ENCODE data around the gene ARHGAP4. TPM values are rescaled to one million over a fixed set of nuclear protein-coding genes. Genes with fewer than 3 reads are reported as not detected.

Gene ARHGAP4
- total RNA-seq, 2 experiments from 2014 or later: 317 to 324 TPM

DNA sequence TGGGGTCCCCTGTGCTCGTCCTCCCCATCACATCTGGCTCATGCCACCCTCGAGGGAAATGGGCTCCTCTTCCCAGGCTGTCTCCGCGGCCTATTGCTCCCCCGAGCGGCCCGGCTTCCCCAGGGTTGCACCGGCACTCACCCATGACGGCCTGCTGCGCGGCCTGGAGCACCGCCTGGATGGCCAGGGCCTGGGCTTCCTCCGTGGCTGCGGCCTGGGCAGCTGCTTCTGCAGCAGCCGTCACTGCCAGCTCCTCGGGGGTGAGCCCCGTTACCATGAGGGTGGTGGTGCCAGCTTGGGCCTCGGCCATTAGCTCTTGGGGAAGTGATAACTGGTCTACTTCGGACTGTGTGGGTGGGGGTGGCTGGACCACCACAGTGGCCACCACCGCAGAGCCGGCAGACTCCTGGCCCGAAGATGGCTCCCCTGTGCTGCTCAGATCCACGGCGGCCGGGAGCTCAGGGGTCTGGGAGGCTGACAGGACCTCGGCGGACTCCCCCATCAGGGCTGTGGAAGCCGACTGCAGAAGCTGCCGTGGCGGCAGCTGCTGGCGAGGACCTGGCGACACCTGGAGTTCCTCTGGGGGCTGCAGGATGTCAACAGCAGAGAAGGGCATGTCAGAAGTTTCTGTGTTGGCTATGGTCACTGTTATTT, 26.4 kb upstream of the ARHGAP4 start:
- no peaks in the 10 kb centered on the region for H3K9me3 Mint-ChIP-seq (ENCODE audit: insufficient read depth)
- POLR2A ChIA-PET: no interaction called here

DNA sequence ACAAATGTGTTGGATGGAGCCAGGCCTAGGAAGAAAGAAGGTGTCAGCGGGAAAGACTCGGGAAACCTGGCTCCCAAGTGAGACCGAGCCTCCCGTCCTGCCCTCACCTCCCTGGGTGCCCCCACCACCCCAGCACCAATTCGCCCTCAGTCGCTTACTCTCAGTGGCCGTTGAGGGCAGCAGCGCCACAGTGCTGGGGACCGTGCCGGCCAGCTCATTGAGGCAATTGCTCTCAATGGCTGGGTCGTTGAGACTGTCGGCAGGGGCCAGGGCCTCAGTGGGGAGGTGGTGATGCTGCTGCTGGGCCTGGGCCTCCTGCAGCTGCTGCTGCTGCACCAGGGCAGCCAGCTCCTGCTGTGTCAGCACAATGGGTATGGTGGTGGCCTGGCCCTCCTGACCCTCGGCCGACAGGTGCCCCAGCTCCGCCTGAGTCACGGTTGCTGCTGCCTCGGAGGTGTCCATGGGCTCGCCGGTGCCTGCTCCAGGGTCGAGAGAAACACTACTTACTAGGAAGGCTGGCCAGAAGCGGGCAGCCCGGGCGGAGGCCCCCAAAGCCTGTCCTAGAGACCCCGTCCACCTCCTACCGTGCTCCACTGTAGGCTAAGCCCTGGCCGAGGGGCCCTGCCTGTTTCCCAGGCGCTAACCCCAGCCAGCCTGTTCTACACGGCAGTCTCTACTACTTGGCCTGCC, 25.8 kb upstream of the ARHGAP4 start:
- H3K27ac Mint-ChIP-seq: no peak overlapping the region
- ATAC-seq: no peak
- ChIA-PET CTCF (interaction anchor here (1.1 to 10.6 kb wide), 4 partner anchors 10 to 188 kb away, joined by 3 to 228 read pairs (median 9); partner anchors contain the start of genes ARHGAP4 and PLXNB3), POLR2A (no interaction called here)
- no peaks in the 10 kb centered on the region for H3K9me3 Mint-ChIP-seq (ENCODE audit: insufficient read depth)
- no peaks in the 10 kb centered on the region for H3K27me3 Mint-ChIP-seq (ENCODE audit: low read depth)
- H3K36me3 Mint-ChIP-seq (ENCODE audit: low read depth): peaks cover 49% of the 10 kb centered on the region
- H3K4me1 Mint-ChIP-seq (ENCODE audit: low read depth): peaks cover 42% of the 10 kb centered on the region
- DNase-seq: no peak
- H3K4me3 Mint-ChIP-seq: no peak overlapping the region

More for the DNA sequence above, 26.4 kb upstream of the ARHGAP4 start:
- ATAC-seq (no peak), DNase-seq (no peak)
- no peaks in the 10 kb centered on the region for H3K27me3 Mint-ChIP-seq (ENCODE audit: low read depth)
- peaks cover 50% of the 10 kb centered on the region for H3K36me3 Mint-ChIP-seq (ENCODE audit: low read depth)
- no peak overlapping the region for H3K4me3 Mint-ChIP-seq
- CTCF ChIA-PET: interaction anchor here (1.1 to 10.6 kb wide), 4 partner anchors 9 to 188 kb away, joined by 3 to 228 read pairs (median 9); partner anchors contain the start of genes ARHGAP4 and PLXNB3
- no peak overlapping the region for H3K27ac Mint-ChIP-seq
- H3K4me1 Mint-ChIP-seq (ENCODE audit: low read depth): peaks cover 37% of the 10 kb centered on the region

DNA sequence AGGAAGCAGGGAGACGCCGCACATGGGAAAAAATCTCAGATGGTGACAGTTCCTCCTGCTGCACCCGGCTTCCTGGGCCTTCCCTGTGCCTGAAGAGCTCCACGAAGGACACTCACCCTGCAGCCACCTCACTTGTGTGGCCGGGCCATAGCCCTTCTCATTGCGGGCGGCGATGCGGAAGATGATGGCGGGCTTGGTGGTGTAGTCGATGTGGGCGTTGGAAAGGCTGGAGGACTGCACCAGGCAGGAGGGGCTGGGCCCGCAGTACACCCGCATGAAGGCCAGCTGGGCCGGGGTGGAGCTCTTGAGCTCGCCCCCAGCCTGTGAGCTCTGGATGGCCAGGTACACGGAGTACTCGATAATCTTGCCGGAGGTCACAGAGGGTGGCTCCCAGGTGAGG, 24.1 kb upstream of the ARHGAP4 start:
- Mint-ChIP-seq H3K4me3 (no peak overlapping the region), H3K4me1 (ENCODE audit: low read depth) (peaks cover 45% of the 10 kb centered on the region), H3K27ac (peak overlapping the region; percentile 69), H3K9me3 (ENCODE audit: insufficient read depth) (no peaks in the 10 kb centered on the region), H3K27me3 (ENCODE audit: low read depth) (no peaks in the 10 kb centered on the region), H3K36me3 (ENCODE audit: low read depth) (peaks cover 44% of the 10 kb centered on the region)
- CTCF ChIA-PET: interaction anchor here (0.8 to 10.6 kb wide), 2 partner anchors 24 to 195 kb away, joined by 3 to 228 read pairs; partner anchors contain the start of gene ARHGAP4
- POLR2A ChIA-PET: interaction anchor here (0.9 to 6.6 kb wide), 3 partner anchors 11 to 23 kb away, joined by 4 to 84 read pairs (median 5); partner anchors contain the start of gene ARHGAP4
- no peak for ATAC-seq
- DNase-seq: no peak

DNA sequence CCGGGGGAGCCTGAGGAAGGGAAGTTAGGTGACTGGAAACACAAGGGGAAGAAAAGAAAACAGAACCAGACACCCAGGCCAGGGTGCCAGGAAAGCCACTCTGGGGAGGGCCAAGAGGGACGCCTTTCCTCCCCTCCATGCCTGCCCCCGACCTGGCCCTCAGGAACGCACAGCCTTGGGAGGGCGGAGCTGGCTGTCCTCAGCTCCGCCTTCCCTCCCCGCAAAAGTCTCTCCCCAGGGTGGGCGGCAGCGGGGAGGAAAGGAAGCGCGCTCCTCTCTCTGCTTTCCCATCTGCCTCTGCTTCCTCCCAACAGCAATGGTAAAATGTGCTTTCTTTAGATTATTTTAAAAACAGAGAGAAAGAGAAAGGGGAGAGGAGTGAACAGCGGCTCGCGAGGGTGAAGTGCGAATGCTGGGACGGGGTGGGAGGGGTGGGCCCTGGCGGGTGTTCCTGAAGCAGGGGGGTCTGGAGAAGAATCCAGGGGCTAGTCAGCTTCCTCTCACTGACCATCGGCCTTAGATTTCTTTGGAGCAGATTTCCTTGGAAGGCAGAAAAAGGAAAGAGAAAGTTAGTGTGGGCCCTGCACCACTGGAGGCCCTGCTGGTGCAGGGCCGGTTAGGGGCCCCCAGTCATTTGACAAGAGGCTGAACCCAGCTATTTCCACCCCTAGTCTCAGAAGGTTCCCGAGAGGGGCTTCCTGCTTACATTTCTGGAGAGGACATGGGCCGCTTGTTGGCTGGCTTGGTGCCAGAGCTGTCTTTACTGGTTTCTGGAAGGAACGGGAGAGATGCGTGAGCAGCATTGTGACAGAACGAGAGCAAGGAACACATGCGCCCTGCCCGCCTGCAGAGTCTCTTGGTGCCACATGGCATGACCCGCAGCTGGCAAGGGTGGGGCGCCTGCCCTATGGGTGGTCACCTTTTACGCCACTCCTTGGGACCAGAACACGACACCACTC, 23.1 kb upstream of the ARHGAP4 start:
- Mint-ChIP-seq H3K9me3 (ENCODE audit: insufficient read depth) (no peaks in the 10 kb centered on the region), H3K27me3 (ENCODE audit: low read depth) (no peaks in the 10 kb centered on the region), H3K27ac (peak overlapping the region; percentile 79), H3K4me3 (peak overlapping the region; percentile 28), H3K36me3 (ENCODE audit: low read depth) (peaks cover 37% of the 10 kb centered on the region), H3K4me1 (ENCODE audit: low read depth) (peaks cover 44% of the 10 kb centered on the region)
- CTCF ChIA-PET: interaction anchor here (1.5 to 10.6 kb wide), 3 partner anchors 18 to 186 kb away, joined by 4 to 228 read pairs (median 29); partner anchors contain the start of gene ARHGAP4
- DNase-seq: no peak
- POLR2A ChIA-PET: interaction anchor here (0.7 to 6.6 kb wide), 5 partner anchors 12 to 317 kb away, joined by 3 to 84 read pairs (median 5); partner anchors contain the start of gene ARHGAP4
- no peak for ATAC-seq

DNA sequence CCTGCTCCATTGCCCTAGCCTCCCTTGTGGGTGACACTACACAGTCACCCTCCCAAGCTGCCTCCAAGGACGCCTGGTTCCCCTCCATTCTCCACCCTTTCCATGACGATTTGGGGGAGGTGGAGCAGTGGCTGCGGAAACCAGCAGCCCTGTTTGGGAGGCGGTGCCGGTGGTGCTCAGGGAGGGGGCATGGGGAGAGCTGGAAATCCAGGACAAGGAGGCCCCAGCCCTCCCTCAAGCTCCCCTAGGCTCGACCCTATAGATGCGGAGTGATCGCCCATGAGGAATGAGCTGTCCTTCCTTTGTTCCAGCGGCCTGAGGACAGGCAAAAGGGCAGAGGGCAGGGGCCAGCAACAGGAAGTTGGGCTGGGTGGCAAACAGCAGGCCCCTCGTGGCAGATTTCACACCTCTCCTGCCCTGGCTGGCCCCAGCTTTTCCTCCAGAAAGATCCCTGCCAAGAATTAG, 22.0 kb upstream of the ARHGAP4 start:
- Mint-ChIP-seq H3K27me3 (ENCODE audit: low read depth) (no peaks in the 10 kb centered on the region), H3K27ac (peak overlapping the region; percentile 72), H3K4me3 (no peak overlapping the region), H3K9me3 (ENCODE audit: insufficient read depth) (no peaks in the 10 kb centered on the region), H3K36me3 (ENCODE audit: low read depth) (peaks cover 31% of the 10 kb centered on the region), H3K4me1 (ENCODE audit: low read depth) (peaks cover 44% of the 10 kb centered on the region)
- ChIA-PET CTCF (interaction anchor here (1.5 to 10.6 kb wide), 4 partner anchors 19 to 185 kb away, joined by 4 to 228 read pairs (median 16); partner anchors contain the start of gene ARHGAP4), POLR2A (interaction anchor here (1.3 to 6.6 kb wide), 3 partner anchors 17 to 21 kb away, joined by 4 to 84 read pairs (median 6); partner anchors contain the start of gene ARHGAP4)
- DNase-seq (no peak), ATAC-seq (no peak)

DNA sequence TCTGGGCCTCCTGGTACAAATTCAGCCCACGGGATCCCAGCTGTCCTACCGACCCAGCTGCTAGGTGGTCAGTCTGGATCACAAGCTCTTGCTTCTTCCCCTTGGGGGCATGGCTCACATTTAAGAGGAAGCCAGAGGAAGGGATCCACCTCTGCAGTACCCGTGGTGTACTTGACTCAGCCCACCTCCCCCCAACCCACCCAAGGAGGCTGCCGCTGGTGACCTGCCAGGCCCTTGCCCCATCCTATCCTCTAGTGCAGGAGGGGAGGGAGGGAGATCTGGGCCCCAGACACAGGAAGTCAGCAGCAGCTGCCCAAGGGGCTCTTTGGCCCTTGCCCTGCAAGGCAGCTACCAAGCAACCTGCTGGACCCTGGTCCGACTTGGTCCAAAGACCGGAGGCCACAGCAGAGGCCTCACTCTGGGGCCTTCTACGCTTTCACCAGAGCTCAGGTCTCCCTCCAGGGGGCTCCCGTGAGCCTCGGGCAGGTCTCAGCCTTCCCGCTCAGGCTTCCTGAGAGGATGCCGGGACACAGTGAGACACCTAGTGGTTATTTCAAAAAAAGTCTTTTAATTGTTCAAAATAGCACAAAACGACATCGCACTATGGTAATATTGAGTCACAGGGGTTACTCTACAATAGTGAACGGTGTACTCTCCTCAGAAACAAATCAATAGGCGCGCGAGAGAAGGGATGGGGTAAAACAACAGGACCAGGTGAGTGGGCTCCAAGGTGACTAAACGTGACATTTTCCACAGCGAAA, 21.1 kb upstream of the ARHGAP4 start:
- H3K9me3 Mint-ChIP-seq (ENCODE audit: insufficient read depth): no peaks in the 10 kb centered on the region
- H3K27me3 Mint-ChIP-seq (ENCODE audit: low read depth): no peaks in the 10 kb centered on the region
- ATAC-seq (peak; percentile 76), DNase-seq (peak; percentile 83)
- H3K27ac Mint-ChIP-seq: peak overlapping the region; percentile 82
- CTCF ChIA-PET: interaction anchor here (0.7 to 10.6 kb wide), 13 partner anchors 9 to 183 kb away, joined by 3 to 228 read pairs (median 4); partner anchors contain the start of genes ARHGAP4, HCFC1, NAA10 and PLXNB3
- no peak overlapping the region for H3K4me3 Mint-ChIP-seq
- POLR2A ChIA-PET: interaction anchor here (0.9 to 6.6 kb wide), 4 partner anchors 11 to 21 kb away, joined by 3 to 84 read pairs (median 5); partner anchors contain the start of gene ARHGAP4
- H3K36me3 Mint-ChIP-seq (ENCODE audit: low read depth): peaks cover 29% of the 10 kb centered on the region
- peaks cover 49% of the 10 kb centered on the region for H3K4me1 Mint-ChIP-seq (ENCODE audit: low read depth)

DNA sequence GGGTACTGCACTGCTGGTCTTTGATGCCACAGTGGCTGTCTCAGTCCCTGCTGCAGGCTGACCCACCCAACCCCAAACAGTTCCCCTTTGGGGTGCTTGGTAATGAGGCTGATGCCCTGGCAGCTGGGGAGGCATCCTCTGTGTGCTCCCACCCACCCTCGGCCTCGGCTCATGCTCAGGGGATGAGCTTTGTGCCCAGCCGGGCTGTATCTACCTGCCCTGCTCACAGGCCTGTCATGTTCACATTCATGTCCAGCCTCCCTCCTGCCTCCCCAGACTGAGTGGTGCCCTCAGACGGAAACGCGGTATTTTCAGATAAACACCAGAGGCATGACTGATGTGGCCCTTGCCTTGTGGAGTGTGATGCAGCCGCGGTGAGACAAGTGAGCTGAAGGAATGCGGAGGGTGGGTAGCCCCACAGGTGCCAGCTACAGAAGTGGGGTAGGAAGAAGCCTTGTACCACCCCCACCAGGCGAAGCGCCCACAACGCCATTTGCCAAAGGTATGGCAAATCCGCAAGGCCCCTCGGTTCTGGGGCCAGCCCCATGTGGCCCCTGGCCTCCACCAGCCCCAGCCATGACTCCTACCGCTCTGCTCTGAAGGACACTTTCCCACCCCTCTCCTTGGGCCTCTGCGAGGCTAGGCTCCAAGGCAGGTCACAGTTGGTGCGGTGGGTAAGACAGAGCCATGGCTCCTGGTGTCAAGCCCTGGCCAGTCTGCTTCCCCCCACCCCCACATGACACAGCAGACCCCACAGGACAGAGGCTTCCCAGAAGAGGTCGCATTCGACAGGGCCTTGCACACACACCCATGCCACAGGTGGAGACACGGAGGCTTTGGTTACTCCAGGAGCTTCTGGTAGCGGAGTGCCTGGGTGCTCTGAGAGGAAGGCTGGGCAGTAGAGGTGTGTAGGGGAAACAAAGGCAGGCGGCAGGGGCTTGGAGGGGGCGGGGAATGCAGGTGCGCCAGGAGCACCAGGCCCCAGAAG, 20.2 kb upstream of the ARHGAP4 start:
- H3K9me3 Mint-ChIP-seq (ENCODE audit: insufficient read depth): no peaks in the 10 kb centered on the region
- CTCF ChIA-PET: interaction anchor here (0.8 to 10.6 kb wide), 9 partner anchors 10 to 182 kb away, joined by 3 to 228 read pairs (median 4); partner anchors contain the start of genes ARHGAP4, HCFC1, NAA10 and PLXNB3
- no peak overlapping the region for H3K4me3 Mint-ChIP-seq
- peaks cover 48% of the 10 kb centered on the region for H3K4me1 Mint-ChIP-seq (ENCODE audit: low read depth)
- H3K27me3 Mint-ChIP-seq (ENCODE audit: low read depth): no peaks in the 10 kb centered on the region
- POLR2A ChIA-PET: interaction anchor here (1.5 to 6.6 kb wide), 2 partner anchors 20 to 22 kb away, joined by 4 to 84 read pairs; partner anchors contain the start of gene ARHGAP4
- ATAC-seq: no peak
- peaks cover 26% of the 10 kb centered on the region for H3K36me3 Mint-ChIP-seq (ENCODE audit: low read depth)
- no peak overlapping the region for H3K27ac Mint-ChIP-seq
- no peak for DNase-seq

DNA sequence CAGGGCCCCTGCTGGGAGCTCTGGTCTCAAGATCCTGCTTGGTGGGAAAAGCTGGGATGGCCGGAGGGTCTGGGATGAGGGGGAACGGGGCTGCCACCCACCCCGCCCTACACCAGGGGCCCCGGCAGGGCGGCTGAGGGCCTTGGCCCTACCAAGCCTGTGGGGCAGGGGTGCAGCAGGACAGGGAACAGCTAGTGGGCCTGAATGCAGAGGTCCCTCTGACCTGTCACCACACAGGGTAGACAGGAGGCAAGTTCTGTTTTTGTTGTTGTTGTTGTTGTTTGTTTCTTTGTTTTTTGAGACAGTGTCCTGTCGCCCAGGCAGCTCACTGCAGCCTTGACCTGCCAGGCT, 18.7 kb upstream of the ARHGAP4 start:
- peak overlapping the region; percentile 74 for H3K4me3 Mint-ChIP-seq
- H3K36me3 Mint-ChIP-seq (ENCODE audit: low read depth): peaks cover 14% of the 10 kb centered on the region
- ATAC-seq (peak; percentile 11), DNase-seq (no peak)
- H3K4me1 Mint-ChIP-seq (ENCODE audit: low read depth): peaks cover 42% of the 10 kb centered on the region
- H3K27me3 Mint-ChIP-seq (ENCODE audit: low read depth): no peaks in the 10 kb centered on the region
- no peak overlapping the region for H3K27ac Mint-ChIP-seq
- CTCF ChIA-PET: interaction anchor here (10.6 kb wide), 1 partner anchor 19 kb away, joined by 228 read pairs; the partner anchor contains the start of gene ARHGAP4
- POLR2A ChIA-PET: interaction anchor here (0.6 to 6.6 kb wide), 3 partner anchors 18 to 205 kb away, joined by 3 to 84 read pairs (median 3); partner anchors contain the start of gene ARHGAP4
- no peaks in the 10 kb centered on the region for H3K9me3 Mint-ChIP-seq (ENCODE audit: insufficient read depth)

DNA sequence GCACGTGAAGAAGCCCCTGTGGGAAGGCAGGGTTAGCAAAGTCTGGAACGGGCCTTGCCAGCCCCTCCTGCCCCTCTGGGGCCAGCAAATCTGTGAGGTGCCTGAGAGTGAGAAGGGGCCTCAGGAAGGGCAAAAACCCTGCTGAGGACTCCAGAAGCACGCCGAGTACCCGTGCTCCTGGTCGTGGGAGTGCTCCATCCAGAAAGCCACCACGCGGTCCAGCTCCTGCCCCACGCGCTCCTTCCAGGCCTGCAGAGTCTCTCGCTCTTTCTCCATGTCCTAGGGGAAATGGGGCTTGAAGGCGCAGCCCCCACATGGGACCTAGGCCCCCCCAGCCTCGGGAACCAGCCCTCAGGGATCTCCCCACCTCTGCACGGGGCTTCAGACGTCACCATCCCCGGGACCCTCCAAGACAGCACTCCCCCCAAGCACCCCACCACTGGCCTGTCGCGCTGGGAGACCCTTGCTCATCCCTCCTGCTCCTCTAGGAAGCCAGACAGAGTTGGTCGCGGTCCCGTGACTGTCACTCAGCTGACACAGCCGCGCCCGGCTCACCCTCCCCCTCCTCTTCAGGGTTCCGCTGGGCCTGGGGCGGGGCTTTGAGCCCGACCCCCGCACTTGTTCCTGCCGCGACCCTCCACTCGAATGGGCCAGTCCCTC, 18.2 kb upstream of the ARHGAP4 start, which contains the start of gene RENBP:
TSS of gene RENBP (minus strand) at position 504 of the 660 bp plus-strand sequence. CDS start at position 471, 33 bp downstream.
- H3K27me3 Mint-ChIP-seq (ENCODE audit: low read depth): no peaks in the 10 kb centered on the region
- H3K36me3 Mint-ChIP-seq (ENCODE audit: low read depth): peaks cover 9% of the 10 kb centered on the region
- H3K4me3 Mint-ChIP-seq: peak within 1 kb of the TSS; percentile 74
- ATAC-seq (peak; percentile 32), DNase-seq (peak; percentile 51)
- no peaks in the 10 kb centered on the region for H3K9me3 Mint-ChIP-seq (ENCODE audit: insufficient read depth)
- ChIA-PET CTCF (interaction anchor here (10.6 kb wide), 1 partner anchor 18 kb away, joined by 228 read pairs; the partner anchor contains the start of gene ARHGAP4), POLR2A (interaction anchor here (0.6 to 6.6 kb wide), 3 partner anchors 17 to 160 kb away, joined by 3 to 84 read pairs (median 4); partner anchors contain the start of gene ARHGAP4)
- peaks cover 40% of the 10 kb centered on the region for H3K4me1 Mint-ChIP-seq (ENCODE audit: low read depth)
- H3K27ac Mint-ChIP-seq: peak within 1 kb of the TSS; percentile 74
